Mesothelial cell of epicardium (in vitro differentiated cells): ENCODE measurements around the gene FHL5. TPM values are rescaled to one million over a fixed set of nuclear protein-coding genes. Genes with fewer than 3 reads are reported as not detected.

Source experiments
- DNase-seq, 2 experiments: peaks; one replicate each; pipeline ENCODE4 v3.0.0; 2021; ENCODE audit warnings: low spot score in 2 of 2; ENCODE audit not compliant: unreplicated experiment in 2 of 2
- H3K27ac Mint-ChIP-seq: 2 replicates; pipeline ENCODE4 v1.8.0; 2021; ENCODE audit warnings: mixed read lengths
- H3K27me3 Mint-ChIP-seq: 2 replicates; pipeline ENCODE4 v1.8.0; 2021; ENCODE audit warnings: low read depth, mixed read lengths
- H3K36me3 Mint-ChIP-seq: 2 replicates; pipeline ENCODE4 v1.8.0; 2021; ENCODE audit warnings: mixed read lengths
- H3K4me1 Mint-ChIP-seq: 2 replicates; pipeline ENCODE4 v1.8.0; 2021; ENCODE audit warnings: mixed read lengths
- H3K4me3 Mint-ChIP-seq: 2 replicates; pipeline ENCODE4 v1.8.0; 2021; ENCODE audit warnings: mild to moderate bottlenecking, moderate library complexity, mixed read lengths
- H3K9me3 Mint-ChIP-seq: 2 replicates; pipeline ENCODE4 v1.8.0; 2021; ENCODE audit warnings: mixed read lengths
- total RNA-seq: library from RNA; stranded (reverse); gene quantifications from 3 replicates; pipeline ENCODE4 v1.2.1, GENCODE V29; 2021
- TF ChIP-seq, protein P1 (sequence below): fragments of 200-600 bp; sonication (generic); IDR thresholded peaks from one replicate; pipeline ENCODE4 v1.5.0; 2021; ENCODE audit warnings: antibody characterized with exemption; ENCODE audit not compliant: unreplicated experiment

The FHL5 gene
- total RNA-seq, 1 donor from 2014 or later = 4.5 TPM

- no peak overlapping the region for H3K27ac Mint-ChIP-seq
Observed at GRCh38 chr6:96652552-96652951, 89.6 kb downstream of the FHL5 start.

GRCh38 chr6:96653181-96653580 lies 90.3 kb downstream of the FHL5 start:
- Mint-ChIP-seq H3K27ac (no peak overlapping the region), H3K4me1 (no peaks in the 10 kb centered on the region), H3K36me3 (no peaks in the 10 kb centered on the region), H3K27me3 (peaks cover 15% of the 10 kb centered on the region), H3K9me3 (no peaks in the 10 kb centered on the region), H3K4me3 (no peak overlapping the region)
- DNase-seq = no peak
- TF ChIP-seq, protein P1, sequence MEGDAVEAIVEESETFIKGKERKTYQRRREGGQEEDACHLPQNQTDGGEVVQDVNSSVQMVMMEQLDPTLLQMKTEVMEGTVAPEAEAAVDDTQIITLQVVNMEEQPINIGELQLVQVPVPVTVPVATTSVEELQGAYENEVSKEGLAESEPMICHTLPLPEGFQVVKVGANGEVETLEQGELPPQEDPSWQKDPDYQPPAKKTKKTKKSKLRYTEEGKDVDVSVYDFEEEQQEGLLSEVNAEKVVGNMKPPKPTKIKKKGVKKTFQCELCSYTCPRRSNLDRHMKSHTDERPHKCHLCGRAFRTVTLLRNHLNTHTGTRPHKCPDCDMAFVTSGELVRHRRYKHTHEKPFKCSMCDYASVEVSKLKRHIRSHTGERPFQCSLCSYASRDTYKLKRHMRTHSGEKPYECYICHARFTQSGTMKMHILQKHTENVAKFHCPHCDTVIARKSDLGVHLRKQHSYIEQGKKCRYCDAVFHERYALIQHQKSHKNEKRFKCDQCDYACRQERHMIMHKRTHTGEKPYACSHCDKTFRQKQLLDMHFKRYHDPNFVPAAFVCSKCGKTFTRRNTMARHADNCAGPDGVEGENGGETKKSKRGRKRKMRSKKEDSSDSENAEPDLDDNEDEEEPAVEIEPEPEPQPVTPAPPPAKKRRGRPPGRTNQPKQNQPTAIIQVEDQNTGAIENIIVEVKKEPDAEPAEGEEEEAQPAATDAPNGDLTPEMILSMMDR = no peak

More at GRCh38 chr6:96652552-96652951, 89.6 kb downstream of the FHL5 start:
- Mint-ChIP-seq H3K4me1 (no peaks in the 10 kb centered on the region), H3K36me3 (no peaks in the 10 kb centered on the region), H3K9me3 (no peaks in the 10 kb centered on the region), H3K27me3 (peaks cover 17% of the 10 kb centered on the region), H3K4me3 (no peak overlapping the region)
- DNase-seq = no peak
- TF ChIP-seq, protein P1 = no peak

GRCh38 chr6:96656567-96656966 lies 93.6 kb downstream of the FHL5 start:
- no peak overlapping the region for H3K4me3 Mint-ChIP-seq

DNA sequence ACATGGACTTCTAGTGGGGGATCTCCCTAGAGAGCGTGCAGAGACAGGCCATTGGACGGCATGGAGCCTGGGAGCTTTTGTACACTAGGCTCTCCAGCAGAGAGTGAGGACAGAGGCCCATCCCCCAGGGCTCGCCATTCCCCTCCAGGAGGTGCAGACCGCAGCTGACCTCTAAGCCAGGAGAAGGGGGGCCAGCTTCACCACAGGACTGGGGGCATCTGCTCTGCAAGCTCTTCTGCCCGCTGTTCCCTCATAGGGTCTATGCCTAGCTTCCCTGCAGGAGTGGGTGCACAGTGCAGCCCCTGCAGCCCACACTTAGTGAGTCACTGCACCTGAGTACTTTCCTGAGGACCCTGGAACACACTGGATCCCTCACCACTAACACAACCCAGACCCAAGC lies 94.4 kb downstream of the FHL5 start:
- Mint-ChIP-seq H3K9me3 (peaks cover 8% of the 10 kb centered on the region), H3K27me3 (peaks cover 16% of the 10 kb centered on the region), H3K36me3 (no peaks in the 10 kb centered on the region), H3K4me1 (no peaks in the 10 kb centered on the region), H3K4me3 (no peak overlapping the region), H3K27ac (no peak overlapping the region)
- no peak for DNase-seq
- TF ChIP-seq, protein P1 = no peak

More at GRCh38 chr6:96656567-96656966, 93.6 kb downstream of the FHL5 start:
- Mint-ChIP-seq H3K9me3 (peaks cover 6% of the 10 kb centered on the region), H3K36me3 (no peaks in the 10 kb centered on the region), H3K27ac (no peak overlapping the region), H3K4me1 (no peaks in the 10 kb centered on the region), H3K27me3 (peaks cover 18% of the 10 kb centered on the region)
- TF ChIP-seq, protein P1 = no peak
- DNase-seq = no peak

DNA sequence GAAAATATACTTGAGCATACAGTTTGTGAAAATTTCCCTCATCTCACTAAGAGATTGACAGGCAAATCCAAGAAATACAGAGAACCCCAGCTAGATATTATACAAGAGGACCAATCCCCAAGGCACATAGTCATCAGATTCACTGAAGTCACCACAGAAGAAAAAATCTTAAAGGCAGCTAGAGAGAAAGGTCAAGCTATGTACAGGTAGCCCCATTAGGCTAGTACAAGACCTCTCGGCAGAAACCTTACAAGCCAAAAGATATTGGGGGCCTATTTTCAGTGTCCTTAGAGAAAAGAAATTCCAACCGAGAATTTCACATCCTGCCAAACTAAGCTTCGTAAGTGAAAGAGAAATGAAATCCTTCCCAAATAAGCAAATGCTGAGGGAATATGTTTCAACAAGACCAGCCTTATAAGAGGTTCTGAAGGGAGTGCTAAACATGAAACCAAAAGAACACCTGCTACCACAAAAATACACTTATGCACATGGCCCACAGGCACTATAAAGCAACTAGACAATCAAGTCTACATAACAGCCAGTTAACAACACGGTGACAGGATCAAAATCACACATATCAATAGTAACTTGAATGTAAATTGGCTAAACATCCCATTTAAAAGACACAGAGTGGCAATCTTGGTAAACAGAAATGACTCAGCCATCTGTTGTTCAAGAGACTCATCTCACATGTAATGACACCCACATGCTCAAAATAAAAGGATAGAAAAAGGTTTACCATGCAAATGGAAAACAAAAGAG lies 96.3 kb downstream of the FHL5 start:
- H3K36me3 Mint-ChIP-seq = no peaks in the 10 kb centered on the region
- TF ChIP-seq, protein P1 = no peak

More for the DNA sequence above, 96.3 kb downstream of the FHL5 start:
- H3K9me3 Mint-ChIP-seq = peaks cover 23% of the 10 kb centered on the region
- no peak overlapping the region for H3K27ac Mint-ChIP-seq
- no peaks in the 10 kb centered on the region for H3K4me1 Mint-ChIP-seq
- DNase-seq = no peak
- peaks cover 13% of the 10 kb centered on the region for H3K27me3 Mint-ChIP-seq
- no peak overlapping the region for H3K4me3 Mint-ChIP-seq

Other genes with a start within 250 kb of the FHL5 start
- 39.4 to 40.2 TPM (median 39.5 TPM) in 3 replicates for gene UFL1, start 41.3 kb upstream of the FHL5 start, total RNA-seq